ENCODE results near the gene ANKRD33B. TPM values are rescaled to one million over a fixed set of nuclear protein-coding genes. Genes with fewer than 3 reads are reported as not detected.
"Not testable (repeated sequence)": the region's sequence is repeated elsewhere in the genome, so short reads cannot be mapped to it uniquely, and the experiment has no call there.

ANKRD33B gene
- total RNA-seq, 1 experiment from 2014 or later, result 10.9 TPM

GRCh38 chr5:10607666-10608073 lies 43.8 kb downstream of the ANKRD33B start:
- Histone ChIP-seq H2AFZ (ENCODE audit: low read depth, low read length, poor library complexity, severe bottlenecking) (no peak overlapping the region), H3K79me2 (ENCODE audit: insufficient read depth, low read length) (peaks cover 40% of the 10 kb centered on the region), H3K9ac (ENCODE audit: low read length) (no peak overlapping the region), H3K4me1 (ENCODE audit: control insufficient read depth in 1 of 2, insufficient read depth in 2 of 2, low read length in 2 of 2) (peaks cover 4 to 18% of the 10 kb centered on the region in 2 experiments; a peak in 2 of 4 replicates), H3K9me2 (ENCODE audit: insufficient read depth) (no peaks in the 10 kb centered on the region), H3K27me3 (ENCODE audit: insufficient read depth, low read length) (no peaks in the 10 kb centered on the region), H3K36me3 (ENCODE audit: control insufficient read depth in 1 of 2, insufficient read depth in 2 of 2, low read length in 2 of 2) (no peaks in the 10 kb centered on the region), H3K27ac (ENCODE audit: low read depth, low read length) (no peak overlapping the region), H3K4me2 (ENCODE audit: low read length) (no peak overlapping the region), H3K9me3 (ENCODE audit: control insufficient read depth in 1 of 2, insufficient read depth in 1 of 2, low read depth in 1 of 2, low read length in 2 of 2) (no peaks in the 10 kb centered on the region), H4K20me1 (ENCODE audit: insufficient read depth) (no peaks in the 10 kb centered on the region), H3K4me3 (replicated peaks in 1 of 2; ENCODE audit: low read depth in 1 of 2, low read length in 2 of 2) (no peak overlapping the region)
- RAD21 ChIA-PET (ENCODE audit: low non-redundant PET in 1 of 2, low total read pairs in 2 of 2, uncharacterized antibody in 2 of 2, unreplicated experiment in 2 of 2), result no interaction called here
- DNase-seq (ENCODE audit: low read depth, low spot score) (no peak), ATAC-seq (peak; percentile 54)
- TF ChIP-seq ATF3 (IDR thresholded peaks at IDR 0.05) (no peak), RAD21 (IDR thresholded peaks at IDR 0.05; ENCODE audit: low read depth) (0 out of 2 replicates have a peak, but pooled peaks have one; percentile 4)
- intact Hi-C loops (cut with micrococcal nuclease), result no loop called here
- no TSS peak for BruUV-seq (replicated peaks)
- CTCF ChIA-PET, result interaction anchor here (3.2 kb wide), 1 partner anchor 20 kb away, joined by 15 read pairs; no protein-coding TSS in a partner anchor
- POLR2A ChIA-PET, result no interaction called here

GRCh38 chr5:10608081-10608480 lies 44.2 kb downstream of the ANKRD33B start:
- H3K27me3 ChIP-seq (ENCODE audit: insufficient read depth, low read length); H4K20me1 ChIP-seq (ENCODE audit: insufficient read depth); H3K27ac ChIP-seq (ENCODE audit: low read depth, low read length); intact Hi-C loops (cut with micrococcal nuclease); H3K4me3 ChIP-seq (replicated peaks in 1 of 2; ENCODE audit: low read depth in 1 of 2, low read length in 2 of 2); H2AFZ ChIP-seq (ENCODE audit: low read depth, low read length, poor library complexity, severe bottlenecking); BruUV-seq (replicated peaks); H3K9ac ChIP-seq (ENCODE audit: low read length); H3K9me3 ChIP-seq (ENCODE audit: control insufficient read depth in 1 of 2, insufficient read depth in 1 of 2, low read depth in 1 of 2, low read length in 2 of 2); DNase-seq (ENCODE audit: low read depth, low spot score); H3K4me2 ChIP-seq (ENCODE audit: low read length); RAD21 ChIA-PET (ENCODE audit: low non-redundant PET in 1 of 2, low total read pairs in 2 of 2, uncharacterized antibody in 2 of 2, unreplicated experiment in 2 of 2); H3K36me3 ChIP-seq (ENCODE audit: control insufficient read depth in 1 of 2, insufficient read depth in 2 of 2, low read length in 2 of 2); H3K9me2 ChIP-seq (ENCODE audit: insufficient read depth); POLR2A ChIA-PET: not testable (repeated sequence)
- Histone ChIP-seq H3K79me2 (ENCODE audit: insufficient read depth, low read length) (peaks cover 36% of the 10 kb centered on the region), H3K4me1 (ENCODE audit: control insufficient read depth in 1 of 2, insufficient read depth in 2 of 2, low read length in 2 of 2) (peaks cover 4 to 18% of the 10 kb centered on the region in 2 experiments; a peak in 2 of 4 replicates)
- ATAC-seq, result peak; percentile 30; the same call in 1 of the 2 replicates
- CTCF ChIA-PET, result interaction anchor here (3.2 kb wide), 1 partner anchor 20 kb away, joined by 15 read pairs; no protein-coding TSS in a partner anchor

Measured in HCT116 (cell line).